ENCODE results near the gene ARRB2. TPM values are rescaled to one million over a fixed set of nuclear protein-coding genes. Genes with fewer than 3 reads are reported as not detected.
"Not testable (repeated sequence)": the region's sequence is repeated elsewhere in the genome, so short reads cannot be mapped to it uniquely, and the experiment has no call there.

The ARRB2 gene
- polyA plus RNA-seq, 1 donor, result 22.3 TPM

- DNase-seq (ENCODE audit: low read depth), result no peak
Measured at GRCh38 chr17:4701116-4701515, 9.3 kb upstream of the ARRB2 start.

- DNase-seq (ENCODE audit: low read depth), result no peak
Measured at GRCh38 chr17:4703330-4703691, 7.1 kb upstream of the ARRB2 start.

- DNase-seq (ENCODE audit: low read depth), result not testable (repeated sequence)
Measured at GRCh38 chr17:4704574-4704907, 5.9 kb upstream of the ARRB2 start.

GRCh38 chr17:4704991-4705390 is 5.4 kb upstream of the ARRB2 start:
- no peak for DNase-seq (ENCODE audit: low read depth)

GRCh38 chr17:4706121-4706520 is 4.3 kb upstream of the ARRB2 start:
- DNase-seq (ENCODE audit: low read depth), result no peak

- no peak for DNase-seq (ENCODE audit: low read depth)
Measured at GRCh38 chr17:4708436-4708835, 2.0 kb upstream of the ARRB2 start.

GRCh38 chr17:4710693-4711634 is 532 bp downstream of the ARRB2 start:
- DNase-seq (ENCODE audit: low read depth), result no peak

GRCh38 chr17:4711661-4712181 is 1.3 kb downstream of the ARRB2 start:
- DNase-seq (ENCODE audit: low read depth), result peak; percentile 31

GRCh38 chr17:4712526-4712925 is 2.1 kb downstream of the ARRB2 start:
- DNase-seq (ENCODE audit: low read depth), result no peak

GRCh38 chr17:4714340-4715062 is 4.1 kb downstream of the ARRB2 start:
- DNase-seq (ENCODE audit: low read depth), result not testable (repeated sequence)

GRCh38 chr17:4715063-4715744 is 4.8 kb downstream of the ARRB2 start:
- DNase-seq (ENCODE audit: low read depth), result no peak

GRCh38 chr17:4716081-4716480 is 5.6 kb downstream of the ARRB2 start:
- DNase-seq (ENCODE audit: low read depth), result no peak

- no peak for DNase-seq (ENCODE audit: low read depth)
Measured at GRCh38 chr17:4717791-4718190, 7.4 kb downstream of the ARRB2 start.

- DNase-seq (ENCODE audit: low read depth), result no peak
Measured at GRCh38 chr17:4718276-4718675, 7.8 kb downstream of the ARRB2 start.

- no peak for DNase-seq (ENCODE audit: low read depth)
Measured at GRCh38 chr17:4719146-4719545, 8.7 kb downstream of the ARRB2 start.

GRCh38 chr17:4719684-4720221 is 9.3 kb downstream of the ARRB2 start:
- no peak for DNase-seq (ENCODE audit: low read depth)

- no peak for DNase-seq (ENCODE audit: low read depth)
Measured at GRCh38 chr17:4720787-4721186, 10.4 kb downstream of the ARRB2 start.

GRCh38 chr17:4721203-4722135 is 11.0 kb downstream of the ARRB2 start:
- DNase-seq (ENCODE audit: low read depth), result no peak

GRCh38 chr17:4722678-4723240 is 12.3 kb downstream of the ARRB2 start:
- DNase-seq (ENCODE audit: low read depth), result no peak

- DNase-seq (ENCODE audit: low read depth), result no peak
Measured at GRCh38 chr17:4724650-4725049, 14.2 kb downstream of the ARRB2 start.

Data from forelimb muscle (tissue), 1 donor.